K562 (cell line): ENCODE measurements around the gene OSGEP. TPM values are rescaled to one million over a fixed set of nuclear protein-coding genes. Genes with fewer than 3 reads are reported as not detected.

Experiments
- ATAC-seq: fragments of 200-7000 bp; cut with Tn5 transposase; 3 replicates; pipeline ENCODE4 v1.9.1; 2020; ENCODE audit warnings: moderate library complexity
- BruUV-seq: library from RNA; stranded (reverse); fragments of 400-500 nt; replicated peaks from 2 replicates; lab custom pipeline; 2021; lab: Mats Ljungman, UMichigan
- CTCF ChIA-PET: fragments of 300-600 bp; formaldehyde crosslinking; extraction: SDS; loops from one replicate; lab custom pipeline; 2021; ENCODE audit warnings: low intra/inter-chr PET ratio; lab: Yijun Ruan, JAX
- POLR2A ChIA-PET: fragments of 300-600, 350-650 bp; sonication (Branson Sonifier 250); formaldehyde crosslinking; extraction: SDS; loops from one replicate; lab custom pipeline; 2021; ENCODE audit warnings: antibody characterized with exemption, inconsistent platforms; lab: Yijun Ruan, JAX
- DNase-seq, 4 experiments: peaks; one replicate each; pipeline versions ENCODE4 v3.0.0 to v3.0.0-alpha.2; 2011 to 2018; ENCODE audit warnings: low spot score in 3 of 4, mixed read lengths in 3 of 4; ENCODE audit errors: extremely low read depth in 1 of 4
- FAIRE-seq: peaks from 2 replicates; lab custom pipeline; 2011; peaks lifted over from hg19 to GRCh38; lab: Jason Lieb, UNC
- H2AFZ ChIP-seq: 2 replicates; pipeline ENCODE4 v1.6.0; 2011; ENCODE audit warnings: low read depth, low read length, control low read depth, inconsistent platforms
- H3K27ac ChIP-seq: fragments of 200-600 bp; 3 replicates; pipeline ENCODE4 v1.8.0; 2011; ENCODE audit warnings: low read depth, mild to moderate bottlenecking, control low read depth, inconsistent platforms, low read length, moderate library complexity, mixed read lengths; ENCODE audit errors: extremely low read depth
- H3K27me3 ChIP-seq, 2 experiments: fragments of 300-600 bp in 1 of 2; 2 replicates in 1 of 2; 3 replicates in 1 of 2; pipeline versions ENCODE4 v1.6.0 to v1.8.0; 2011; ENCODE audit warnings: inconsistent platforms in 2 of 2, low read length in 2 of 2, mild to moderate bottlenecking in 1 of 2, mixed read lengths in 1 of 2, moderate library complexity in 1 of 2; ENCODE audit not compliant: control insufficient read depth in 2 of 2, insufficient read depth in 2 of 2
- H3K36me3 ChIP-seq: fragments of 300-600 bp; 3 replicates; pipeline ENCODE4 v1.8.0; 2011; ENCODE audit warnings: mild to moderate bottlenecking, low read length, inconsistent platforms; ENCODE audit not compliant: control insufficient read depth, insufficient read depth
- H3K4me1 ChIP-seq, 2 experiments: fragments of 200-600 bp in 1 of 2; replicated peaks in 1 of 2; 2 replicates in 1 of 2; 3 replicates in 1 of 2; pipeline versions ENCODE4 v1.5.1 to v1.8.0; 2011; ENCODE audit warnings: inconsistent platforms in 2 of 2, low read length in 2 of 2, mild to moderate bottlenecking in 1 of 2, mixed read lengths in 1 of 2, moderate library complexity in 1 of 2; ENCODE audit not compliant: control insufficient read depth in 2 of 2, insufficient read depth in 2 of 2
- H3K4me2 ChIP-seq: 2 replicates; pipeline ENCODE4 v1.6.1; 2011; ENCODE audit warnings: low read length, control low read depth, inconsistent platforms, mixed read lengths; ENCODE audit not compliant: insufficient read depth
- H3K4me3 ChIP-seq: fragments of 200-600 bp; sonication (generic), shearing (Covaris generic); 2 replicates; pipeline ENCODE4 v1.5.1; 2016; ENCODE audit warnings: control low read depth, inconsistent platforms
- H3K79me2 ChIP-seq: fragments of 200-600 bp; 3 replicates; pipeline ENCODE4 v1.8.0; 2011; ENCODE audit warnings: low read length, inconsistent platforms; ENCODE audit not compliant: control insufficient read depth, insufficient read depth
- H3K9ac ChIP-seq, 2 experiments: 2 replicates each; pipeline versions ENCODE4 v1.6.0 to v1.6.1; 2011; ENCODE audit warnings: low read depth in 2 of 2, low read length in 2 of 2, control low read depth in 1 of 2, inconsistent platforms in 1 of 2, mild to moderate bottlenecking in 1 of 2, mixed read lengths in 1 of 2; ENCODE audit not compliant: insufficient read depth in 1 of 2
- H3K9me1 ChIP-seq: one replicate; pipeline ENCODE4 v1.6.0; 2011; ENCODE audit warnings: inconsistent platforms, mild to moderate bottlenecking, low read length, moderate library complexity; ENCODE audit not compliant: control insufficient read depth, insufficient read depth
- H3K9me3 ChIP-seq: replicated peaks from 2 replicates; pipeline ENCODE4 v1.5.1; 2011; ENCODE audit warnings: low read depth, low read length, inconsistent platforms; ENCODE audit not compliant: control insufficient read depth, insufficient read depth
- H4K20me1 ChIP-seq: replicated peaks from 2 replicates; pipeline ENCODE4 v1.6.1; 2011; ENCODE audit warnings: low read length, inconsistent platforms, mixed read lengths; ENCODE audit not compliant: control insufficient read depth, insufficient read depth
- GTF2F1 ChIP-seq: IDR thresholded peaks from 2 replicates; pipeline ENCODE4 v1.6.1; 2011; ENCODE audit warnings: low read depth, low read length, improper control_type of control experiment
- SRSF1 ChIP-seq: fragments of 200-400 bp; formaldehyde crosslinking; IDR thresholded peaks from 2 replicates; pipeline ENCODE4 v1.6.1; 2017; ENCODE audit warnings: mild to moderate bottlenecking, low read depth, low read length, moderate library complexity
- ZNF384 ChIP-seq: IDR thresholded peaks from 2 replicates; pipeline ENCODE4 v1.6.1; 2012; ENCODE audit warnings: low read depth, low read length, improper control_type of control experiment
- ZNF766 ChIP-seq: fragments of 200-800 bp; sonication (Bioruptor generic); conservative IDR thresholded peaks from 2 replicates; pipeline ENCODE4 v1.6.1; 2016; ENCODE audit warnings: missing genetic modification characterization, missing compliant biosample characterization
- WGBS: fragments of 100-300 bp; shearing (Covaris generic); methylation state at CpG from one replicate; pipeline ENCODE4 v1.1.6; 2016; ENCODE audit warnings: low coverage, mixed read lengths; ENCODE audit not compliant: insufficient coverage; ENCODE audit errors: missing lambda C conversion rate; 5-methylcytosine and 5-hydroxymethylcytosine counted together
- in situ Hi-C: fragments of 300-500 bp; cut with MboI; formaldehyde crosslinking; loops from 4 replicates; pipeline ENCODE4 v1.15.0; 2018; ENCODE audit warnings: inconsistent platforms, mixed read lengths
- intact Hi-C: fragments of 100-400 bp; cut with micrococcal nuclease; formaldehyde crosslinking; loops from 2 replicates; pipeline ENCODE4 v1.14.2; 2022
- polyA plus RNA-seq, 8 experiments: library from polyadenylated mRNA; depleted of rRNA in 4 of 8; stranded (reverse) in 5 of 8; unstranded in 3 of 8; fragments of >200 nt; fragmentation: Nextera tagmentation in 2 of 8; fragmentation: Illumina TruSeq in 1 of 8; extraction: Ambion mirVana in 2 of 8; extraction: Trizol in 1 of 8; gene quantifications; 2 replicates each; pipeline versions ENCODE4 v1.2.1 to v1.2.3, GENCODE V29; 2011 to 2014; ENCODE audit warnings: inconsistent platforms in 1 of 8, missing spikeins in 1 of 8
- total RNA-seq, 7 experiments: library from RNA; depleted of rRNA in 6 of 7; stranded (reverse); fragments of >200 nt in 6 of 7; fragmentation: Illumina TruSeq in 2 of 7; extraction: Trizol in 2 of 7; gene quantifications; 2 replicates each; pipeline versions ENCODE4 v1.2.1 to v1.2.3, GENCODE V29; 2011 to 2021; ENCODE audit warnings: low replicate concordance in 1 of 7
- TF ChIP-seq, protein P1 (sequence below): fragments of 450-650 bp; formaldehyde crosslinking; IDR thresholded peaks from 2 replicates; pipeline ENCODE4 v1.4.0; 2022; ENCODE audit warnings: mild to moderate bottlenecking, moderate library complexity

OSGEP gene
- total and polyA plus RNA-seq, 9 of the 15 experiments (the other 6 are each of a cell fraction or from before 2014, with no cell fraction given) = 32.1 to 59.2 (median 44.1) TPM

DNA sequence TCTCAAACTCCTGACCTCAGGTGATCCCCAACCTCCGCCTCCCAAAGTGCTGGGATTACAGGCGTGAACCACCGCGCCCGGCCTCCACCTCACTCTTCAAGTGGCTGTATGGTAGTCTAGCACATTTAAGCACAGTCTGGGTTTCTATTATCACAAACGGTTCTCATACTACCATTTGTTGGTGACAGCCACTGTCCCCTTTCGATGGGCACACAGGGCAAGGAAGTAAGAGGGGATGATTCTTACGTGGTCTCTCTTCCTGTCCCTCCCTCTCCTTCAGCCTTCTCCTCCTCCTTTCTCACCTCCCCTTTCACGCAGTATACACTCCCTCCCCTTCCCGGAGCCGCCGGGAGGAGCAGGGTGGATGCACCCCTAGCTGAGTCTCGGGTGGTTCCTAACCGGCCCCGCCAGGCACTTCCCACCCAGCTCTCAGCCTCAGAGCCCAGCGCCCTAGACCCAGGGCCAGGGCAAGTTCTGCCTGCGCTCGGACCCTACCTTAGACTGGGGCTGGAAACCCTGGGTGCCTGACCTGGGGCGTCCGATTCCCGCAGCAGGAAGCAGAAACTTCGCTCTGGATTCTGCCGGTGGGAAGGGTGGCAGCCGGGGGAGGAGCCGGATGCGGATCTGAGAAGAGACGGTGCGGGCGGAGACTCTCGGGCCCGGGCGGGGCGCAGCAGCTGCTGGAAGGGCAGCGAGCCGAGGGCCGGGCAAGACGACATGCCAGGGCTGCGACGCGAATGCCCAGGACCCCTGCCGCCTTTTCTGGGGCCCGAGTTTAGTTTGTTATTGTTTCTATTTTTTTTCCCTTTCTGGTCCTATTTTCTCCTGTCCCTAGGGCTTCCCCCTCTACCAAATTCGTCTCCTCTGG, 41.5 kb downstream of the OSGEP start, which contains the start of gene TEP1 (continued):
- no peak for TF ChIP-seq SRSF1
- TF ChIP-seq GTF2F1 = no peak
- TF ChIP-seq ZNF766 = no peak
- TF ChIP-seq, all 486 proteins: peak for 53

DNA sequence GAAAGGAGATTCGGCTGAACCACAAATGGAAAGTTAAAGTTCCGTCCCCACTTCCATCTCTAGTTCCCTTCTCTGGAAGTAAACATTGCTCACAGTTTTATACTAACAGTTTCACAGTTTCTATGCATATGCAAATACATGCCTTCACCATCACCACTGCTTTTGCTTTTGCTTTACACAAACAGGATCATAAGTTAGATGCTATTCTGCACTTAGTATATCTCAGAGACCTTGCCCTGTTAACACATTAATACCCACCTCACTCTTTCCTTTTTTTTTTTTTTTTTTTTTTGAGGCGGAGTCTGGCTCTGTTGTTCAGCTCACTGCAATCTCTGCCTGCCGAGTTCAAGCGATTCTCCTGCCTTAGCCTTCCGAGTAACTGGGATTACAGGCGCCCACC, 42.2 kb downstream of the OSGEP start:
- Histone ChIP-seq H3K9ac (peak overlapping the region; percentile 78 to 95; a peak in 2 of 4 replicates), H4K20me1 (no peaks in the 10 kb centered on the region), H3K9me1 (no peaks in the 10 kb centered on the region), H3K27ac (no peak overlapping the region), H3K27me3 (no peaks in the 10 kb centered on the region), H3K4me3 (peak overlapping the region; percentile 93), H3K79me2 (no peaks in the 10 kb centered on the region; the same call in none of the 3 replicates), H3K36me3 (peaks cover 9% of the 10 kb centered on the region; the same call in 2 of the 3 replicates), H3K4me2 (peak overlapping the region; percentile 95), H3K9me3 (no peaks in the 10 kb centered on the region), H2AFZ (0 out of 2 replicates have a peak overlapping the region, but pooled peaks have one; percentile 99), H3K4me1 (peaks cover 6 to 10% of the 10 kb centered on the region in 2 experiments; a peak in 4 of 5 replicates)
- ATAC-seq (no peak; the same call in 2 of the 3 replicates), FAIRE-seq (no peak), DNase-seq (no peak)
- intact Hi-C loops = loop anchor here (5.0 kb wide), 2 partner anchors 70 to 85 kb away; partner anchors contain the start of gene PARP2
- peak; percentile 52 for TF ChIP-seq ZNF384
- TF ChIP-seq, protein P1, sequence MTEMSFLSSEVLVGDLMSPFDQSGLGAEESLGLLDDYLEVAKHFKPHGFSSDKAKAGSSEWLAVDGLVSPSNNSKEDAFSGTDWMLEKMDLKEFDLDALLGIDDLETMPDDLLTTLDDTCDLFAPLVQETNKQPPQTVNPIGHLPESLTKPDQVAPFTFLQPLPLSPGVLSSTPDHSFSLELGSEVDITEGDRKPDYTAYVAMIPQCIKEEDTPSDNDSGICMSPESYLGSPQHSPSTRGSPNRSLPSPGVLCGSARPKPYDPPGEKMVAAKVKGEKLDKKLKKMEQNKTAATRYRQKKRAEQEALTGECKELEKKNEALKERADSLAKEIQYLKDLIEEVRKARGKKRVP (CRISPR knock-in tag) = no peak
- ChIA-PET POLR2A (interaction anchor here (0.6 kb wide), 1 partner anchor 57 kb away, joined by 3 read pairs; no protein-coding TSS in a partner anchor), CTCF (no interaction called here)
- 27% methylated on average over 2 of the region's 7 CpGs for WGBS
- no TSS peak for BruUV-seq
- in situ Hi-C loops = loop anchor here (10.0 kb wide), 1 partner anchor 192 kb away; no protein-coding TSS in a partner anchor
